ENCODE measurements around the gene HRH1.
"Not testable (repeated sequence)": the region's sequence is repeated elsewhere in the genome, so short reads cannot be mapped to it uniquely, and the experiment has no call there.

Gene HRH1

GRCh38 chr3:11144996-11145395, 9.3 kb upstream of the HRH1 start:
- no peak for DNase-seq

GRCh38 chr3:11145888-11146287, 8.4 kb upstream of the HRH1 start:
- no peak for DNase-seq

- DNase-seq, result no peak
Measured at GRCh38 chr3:11146773-11147660, 7.3 kb upstream of the HRH1 start.

DNA sequence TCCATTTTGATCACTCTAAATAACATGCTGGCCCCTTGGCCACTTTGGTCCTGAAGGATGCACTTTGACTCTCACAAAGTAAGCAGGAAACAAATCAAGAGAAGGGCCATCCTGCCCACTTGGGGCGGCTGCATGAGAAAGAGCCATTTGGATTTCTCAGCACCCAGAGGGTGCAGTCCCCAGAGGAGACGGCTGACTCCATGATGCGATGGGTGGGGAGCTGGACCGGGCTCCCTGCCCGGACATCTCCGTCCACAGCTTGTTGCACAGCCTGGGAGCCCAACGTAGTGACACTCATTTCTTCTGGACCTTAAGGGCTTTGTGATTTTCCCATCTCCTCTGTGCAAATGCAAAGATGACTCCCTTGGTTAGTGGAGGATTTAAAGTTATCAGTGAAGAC, 4.0 kb upstream of the HRH1 start:
- DNase-seq, result no peak

DNA sequence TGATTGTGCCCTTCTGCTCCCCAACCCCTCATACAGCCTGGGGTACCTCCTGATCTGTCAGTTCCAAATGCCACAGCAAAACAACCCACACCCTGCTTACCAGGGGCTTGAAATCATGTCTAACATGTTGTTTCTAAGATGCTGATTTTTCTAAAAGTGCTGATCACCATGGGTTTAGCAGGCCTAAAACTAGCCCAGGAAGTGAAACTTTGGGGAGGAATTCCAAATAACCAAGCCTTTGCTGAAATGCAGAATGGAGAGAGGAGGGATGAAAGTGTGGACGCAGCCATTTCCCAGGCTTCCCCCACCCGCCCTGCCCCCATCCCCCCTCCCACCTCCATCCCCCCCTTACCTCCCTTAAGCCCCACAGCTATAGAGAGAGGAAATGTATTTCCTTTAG, 2.0 kb upstream of the HRH1 start:
- DNase-seq, result no peak

GRCh38 chr3:11154953-11155325, 646 bp downstream of the HRH1 start:
- no peak for DNase-seq

GRCh38 chr3:11155341-11156025, 1.2 kb downstream of the HRH1 start:
- peak; percentile 58 for DNase-seq

DNA sequence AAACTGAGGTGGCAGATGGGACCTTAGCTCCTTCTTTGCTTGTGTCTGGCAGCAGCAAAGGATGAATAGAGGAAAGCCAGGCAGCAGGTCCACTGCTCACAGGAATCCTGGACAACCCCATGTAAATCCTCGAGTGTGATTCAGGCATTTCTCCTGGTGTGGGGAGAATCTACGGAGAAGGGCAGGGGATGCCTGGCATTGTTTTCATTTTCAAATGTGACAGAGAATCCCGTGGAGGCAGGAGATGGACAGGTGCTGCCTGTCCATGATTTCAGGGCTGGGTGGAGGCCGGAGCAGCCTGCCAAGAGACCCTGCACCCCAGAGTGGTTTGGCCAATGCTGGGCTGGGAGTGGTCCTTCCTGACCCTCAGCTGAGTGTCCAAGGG, 1.7 kb downstream of the HRH1 start:
- DNase-seq, result no peak

DNA sequence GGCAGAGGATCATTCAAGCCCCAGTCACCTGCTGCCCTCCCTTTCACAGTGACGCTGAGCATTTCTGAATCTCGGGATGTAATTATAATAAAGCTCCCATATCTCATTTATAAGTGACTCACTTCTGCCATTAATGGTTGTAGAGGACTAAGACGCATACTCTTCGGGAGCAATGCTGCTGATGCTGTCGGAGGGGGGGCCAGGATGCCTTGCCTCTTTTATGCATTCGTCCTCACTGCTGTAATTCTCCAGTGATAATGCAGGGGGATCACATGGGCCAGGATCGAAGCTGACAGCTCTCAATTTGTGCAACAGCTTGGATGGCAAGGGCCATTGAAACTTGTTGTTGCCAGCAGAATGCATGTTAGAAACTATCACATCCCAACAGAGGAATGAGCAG, 3.1 kb downstream of the HRH1 start:
- no peak for DNase-seq

- no peak for DNase-seq
Measured at GRCh38 chr3:11159421-11159904, 5.2 kb downstream of the HRH1 start.

- DNase-seq, result no peak
Measured at GRCh38 chr3:11161666-11162065, 7.4 kb downstream of the HRH1 start.

DNA sequence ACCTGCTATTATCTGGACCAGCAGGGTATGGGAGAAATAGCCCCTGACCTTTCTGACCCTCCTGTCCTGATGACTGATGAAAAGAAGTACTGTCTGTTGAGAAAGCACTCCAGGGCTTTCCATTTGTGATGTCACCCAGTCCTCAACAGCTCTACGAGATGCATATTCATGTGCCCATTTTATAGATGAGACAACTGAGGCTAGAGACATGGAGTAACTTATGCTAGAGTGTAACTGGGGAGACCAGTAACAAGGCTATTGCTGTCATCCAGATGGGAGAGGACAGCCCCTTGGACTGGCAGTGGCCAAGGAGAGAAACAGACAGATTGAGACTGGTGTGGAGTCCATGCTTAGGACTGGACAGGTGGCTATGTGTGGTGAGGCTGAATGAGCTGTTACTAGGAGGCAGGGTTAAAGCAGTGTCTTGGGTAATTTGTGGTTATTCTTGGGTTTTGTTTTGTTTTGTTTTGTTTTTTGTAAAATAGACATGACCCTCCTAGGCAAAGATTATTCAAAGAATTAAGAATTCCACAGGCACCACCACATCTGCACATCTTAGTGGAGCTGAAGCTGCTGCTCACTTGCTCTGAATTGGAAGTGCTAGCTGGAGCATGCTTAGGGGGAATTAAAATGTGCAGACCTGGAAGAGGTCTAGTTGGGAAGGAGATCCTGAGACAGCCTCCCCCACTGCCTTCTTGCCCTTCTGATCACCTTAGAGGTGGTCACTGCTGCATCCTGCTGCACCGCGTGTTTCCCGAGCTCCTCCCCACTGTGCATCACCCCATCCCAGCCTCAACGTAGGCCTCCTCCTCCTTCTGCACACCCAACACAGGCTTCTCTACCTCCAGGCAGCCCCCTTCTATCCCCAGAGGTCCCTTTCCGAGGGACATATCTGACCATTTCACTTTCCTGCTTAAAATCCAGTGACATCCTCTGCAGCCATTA, 8.4 kb downstream of the HRH1 start:
- DNase-seq, result no peak

DNA sequence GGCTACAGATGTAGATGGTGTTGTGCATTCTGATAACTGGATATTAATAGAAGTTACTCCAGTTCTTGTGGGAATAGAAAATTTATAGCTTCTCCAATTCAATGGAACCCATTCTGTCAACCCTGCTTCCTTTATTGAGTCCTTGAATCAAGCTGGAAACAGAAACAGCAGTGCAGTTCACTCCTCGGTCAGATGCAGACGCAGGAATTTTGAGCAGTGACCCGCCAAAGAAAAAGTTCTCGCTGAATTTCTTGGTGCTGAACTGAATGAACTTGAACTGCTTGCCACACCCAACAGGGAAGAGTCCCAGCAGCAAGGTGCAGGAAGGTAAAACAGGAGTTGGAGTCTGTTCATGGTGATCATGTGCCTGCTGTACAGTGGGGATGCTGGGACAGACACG, 10.3 kb downstream of the HRH1 start:
- DNase-seq, result no peak

- DNase-seq, result no peak
Measured at GRCh38 chr3:11165476-11165875, 11.2 kb downstream of the HRH1 start.

DNA sequence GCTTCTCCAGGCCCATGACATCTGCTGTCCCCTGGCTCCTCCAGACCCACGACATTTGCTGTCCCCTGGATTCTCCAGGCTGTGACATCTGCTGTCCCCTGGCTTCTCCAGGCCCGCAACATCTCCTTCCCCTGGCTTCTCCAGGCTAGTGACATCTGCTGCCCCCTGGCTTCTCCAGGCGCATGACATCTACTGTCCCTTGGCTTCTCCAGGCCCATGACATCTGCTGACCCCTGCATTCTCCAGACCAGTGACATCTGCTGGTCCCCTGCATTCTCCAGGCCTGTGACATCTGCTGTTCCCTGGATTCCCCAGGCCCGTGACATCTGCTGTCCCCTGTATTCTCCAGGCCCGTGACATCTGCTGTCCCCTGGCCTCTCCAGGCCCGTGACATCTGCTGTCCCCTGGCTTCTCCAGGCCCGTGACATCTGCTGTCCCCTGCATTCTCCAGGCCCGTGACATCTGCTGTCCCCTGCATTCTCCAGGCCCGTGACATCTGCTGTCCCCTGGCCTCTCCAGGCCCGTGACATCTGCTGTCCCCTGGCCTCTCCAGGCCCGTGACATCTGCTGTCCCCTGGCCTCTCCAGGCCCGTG, 12.6 kb downstream of the HRH1 start:
- not testable (repeated sequence) for DNase-seq

DNA sequence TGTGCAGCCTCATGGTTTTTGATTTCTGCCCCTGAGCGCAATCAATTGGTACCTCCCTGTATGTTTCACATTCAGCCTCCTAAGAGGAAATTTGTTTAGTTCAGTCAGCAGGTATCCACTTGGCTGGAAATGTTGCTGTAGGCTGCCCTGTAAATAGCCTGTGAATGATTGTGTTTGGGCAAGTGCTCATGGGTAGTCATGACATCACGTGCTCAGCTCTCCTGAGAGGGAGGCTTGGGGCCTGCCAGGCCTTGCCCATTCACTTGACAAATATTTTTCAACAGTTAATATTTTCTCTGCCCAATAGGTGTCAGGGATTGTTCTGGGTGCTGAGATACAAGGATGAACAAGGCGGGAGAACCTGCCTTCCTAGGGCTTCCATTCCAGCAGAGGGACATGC, 13.3 kb downstream of the HRH1 start:
- DNase-seq, result no peak

DNA sequence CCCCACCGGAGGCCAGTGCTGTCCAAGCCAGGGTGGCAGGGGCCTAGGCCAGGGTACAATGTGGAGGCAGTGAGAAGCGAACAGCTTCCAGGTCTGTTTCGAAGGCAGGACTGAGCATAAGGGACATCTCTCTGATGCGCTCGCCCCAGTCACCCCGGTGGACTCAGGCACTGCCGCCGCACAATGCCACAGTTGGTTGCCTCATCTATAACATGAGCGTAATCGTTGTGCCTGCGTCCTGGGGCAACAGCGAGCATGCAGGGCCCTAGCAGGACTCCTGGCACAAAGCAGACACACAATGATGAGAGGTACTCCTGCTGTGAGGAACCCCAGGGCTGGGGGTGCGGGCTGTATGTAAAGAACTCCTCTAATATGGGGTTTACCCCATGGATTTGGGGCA, 14.1 kb downstream of the HRH1 start:
- DNase-seq, result no peak

GRCh38 chr3:11168881-11169805, 14.8 kb downstream of the HRH1 start:
- no peak for DNase-seq

DNA sequence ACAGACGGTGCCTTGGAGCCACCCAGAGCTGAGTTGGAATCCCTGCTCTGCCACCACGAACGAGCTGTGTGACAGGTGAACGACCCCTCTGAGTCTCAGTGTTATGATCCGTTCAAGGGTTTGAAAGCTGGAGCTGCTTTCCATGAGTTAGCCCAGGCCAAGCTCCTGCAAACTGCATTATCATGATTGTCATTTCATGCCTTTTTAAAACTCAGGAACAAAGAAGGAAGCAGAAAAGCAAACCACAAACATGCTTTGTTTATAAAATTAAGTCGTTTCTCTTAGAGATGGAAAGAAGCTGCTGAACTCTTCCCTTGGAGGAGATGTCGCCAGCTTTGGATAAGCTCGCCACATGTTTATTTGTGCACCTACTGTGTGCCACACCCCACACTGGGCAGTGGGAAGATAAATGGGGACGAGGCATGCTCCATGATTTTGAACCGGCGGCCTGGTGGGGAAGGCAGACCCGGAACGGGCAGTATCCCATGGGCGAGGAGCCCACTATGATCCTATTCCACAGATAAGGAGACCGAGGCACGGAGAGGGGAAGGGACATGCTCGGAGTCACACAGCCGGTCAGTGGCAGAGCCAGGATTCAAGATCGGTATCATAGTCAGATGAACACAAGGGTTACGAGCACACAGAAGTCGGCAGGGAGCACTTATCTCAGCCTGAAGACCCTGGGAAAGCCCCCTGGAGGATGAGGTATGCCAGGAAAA, 15.9 kb downstream of the HRH1 start:
- no peak for DNase-seq

GRCh38 chr3:11172096-11172690, 17.9 kb downstream of the HRH1 start:
- no peak for DNase-seq

Data from NCI-H2171 (cell line).